Glutamatergic neuron (in vitro differentiated cells): Measurements from ENCODE around the gene BOLA3. TPM values are rescaled to one million over a fixed set of nuclear protein-coding genes. Genes with fewer than 3 reads are reported as not detected.

Experiments used
- DNase-seq: peaks from one replicate; pipeline ENCODE4 v3.0.0; 2022
- H3K27ac Mint-ChIP-seq: one replicate; pipeline ENCODE4 v1.8.0; 2020; ENCODE audit warnings: mild to moderate bottlenecking, mixed read lengths, inconsistent platforms; ENCODE audit not compliant: unreplicated experiment
- H3K27me3 Mint-ChIP-seq: one replicate; pipeline ENCODE4 v1.8.0; 2020; ENCODE audit warnings: mild to moderate bottlenecking, moderate library complexity, mixed read lengths, inconsistent platforms; ENCODE audit not compliant: unreplicated experiment
- H3K36me3 Mint-ChIP-seq: one replicate; pipeline ENCODE4 v1.8.0; 2020; ENCODE audit warnings: mild to moderate bottlenecking, mixed read lengths, inconsistent platforms; ENCODE audit not compliant: unreplicated experiment
- H3K4me1 Mint-ChIP-seq: one replicate; pipeline ENCODE4 v1.8.0; 2020; ENCODE audit warnings: mild to moderate bottlenecking, low read depth, mixed read lengths, inconsistent platforms; ENCODE audit not compliant: unreplicated experiment
- H3K4me3 Mint-ChIP-seq: one replicate; pipeline ENCODE4 v1.8.0; 2020; ENCODE audit warnings: mild to moderate bottlenecking, mixed read lengths, inconsistent platforms; ENCODE audit not compliant: unreplicated experiment
- H3K9me3 Mint-ChIP-seq: one replicate; pipeline ENCODE4 v1.8.0; 2020; ENCODE audit warnings: mild to moderate bottlenecking, moderate library complexity, mixed read lengths, inconsistent platforms; ENCODE audit not compliant: unreplicated experiment
- CTCF ChIP-seq: fragments of 200-600 bp; sonication (generic); IDR thresholded peaks from one replicate; pipeline ENCODE4 v1.5.0; 2021; ENCODE audit not compliant: partially characterized antibody, unreplicated experiment
- total RNA-seq: library from RNA; stranded (reverse); fragmentation: NEBNext Ultra II Directional; extraction: Animal tissue kit (Norgen Biotek cat#: 25700); gene quantifications from one replicate; pipeline ENCODE4 v1.2.1, GENCODE V29; 2021; ENCODE audit not compliant: unreplicated experiment

Gene BOLA3
- total RNA-seq, 1 donor from 2014 or later, result 17.7 TPM

- Mint-ChIP-seq H3K9me3 (peaks cover 3% of the 10 kb centered on the region), H3K4me3 (no peak overlapping the region), H3K27me3 (peaks cover 3% of the 10 kb centered on the region), H3K4me1 (peaks cover 10% of the 10 kb centered on the region), H3K27ac (no peak overlapping the region), H3K36me3 (no peaks in the 10 kb centered on the region)
- DNase-seq, result no peak
- peak; percentile 51 for TF ChIP-seq CTCF
These were observed 8.9 kb downstream of the BOLA3 start for GRCh38 chr2:74138600-74139323.

DNA sequence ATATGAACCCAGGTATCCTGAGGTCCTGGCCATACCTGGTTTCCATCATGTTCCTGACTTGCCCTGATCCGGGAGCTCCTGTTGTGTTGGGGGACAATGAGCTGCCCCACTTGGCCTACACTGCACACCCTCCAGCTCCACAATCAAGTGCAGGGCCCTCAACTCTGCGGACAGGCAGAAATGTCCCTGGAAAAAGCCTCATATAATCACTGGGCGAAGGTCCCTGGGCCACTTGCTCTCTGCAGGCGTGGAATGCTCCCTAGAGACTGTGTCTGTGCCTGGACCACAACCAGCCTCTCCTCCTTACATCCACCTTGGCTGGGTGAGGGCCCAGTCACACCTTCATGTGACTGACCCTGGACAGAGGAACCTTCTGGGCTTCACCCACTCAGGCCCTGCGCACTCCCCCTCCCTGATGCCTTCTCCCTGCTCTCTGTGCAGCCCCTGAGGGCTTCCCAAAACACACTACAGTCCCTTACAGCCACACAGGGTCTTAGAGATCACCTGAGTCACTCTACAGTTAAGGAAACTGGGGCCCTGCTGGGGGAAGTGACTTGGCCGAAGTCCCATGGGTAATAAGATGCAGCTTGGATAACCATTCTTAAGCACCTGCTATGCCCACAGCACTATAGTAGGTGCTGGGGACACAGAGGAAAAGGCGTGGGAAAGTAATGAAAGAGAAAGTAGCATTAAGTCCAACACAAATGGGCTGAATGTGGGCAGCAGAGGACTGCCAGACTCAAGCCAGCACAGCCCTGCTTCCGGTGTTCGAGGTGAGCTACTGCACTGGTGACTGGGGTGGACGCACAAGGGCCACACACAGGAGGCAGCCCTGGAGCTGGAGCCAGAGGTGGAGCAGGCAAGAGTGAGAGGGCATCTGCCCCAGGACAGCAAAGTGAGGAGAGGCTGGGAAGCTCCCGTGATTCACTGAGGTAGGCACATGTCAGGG is 9.8 kb downstream of the BOLA3 start:
- no peak for TF ChIP-seq CTCF
- Mint-ChIP-seq H3K4me1 (peaks cover 10% of the 10 kb centered on the region), H3K9me3 (peaks cover 3% of the 10 kb centered on the region), H3K27ac (no peak overlapping the region), H3K27me3 (peaks cover 5% of the 10 kb centered on the region), H3K36me3 (no peaks in the 10 kb centered on the region), H3K4me3 (no peak overlapping the region)
- DNase-seq, result no peak

DNA sequence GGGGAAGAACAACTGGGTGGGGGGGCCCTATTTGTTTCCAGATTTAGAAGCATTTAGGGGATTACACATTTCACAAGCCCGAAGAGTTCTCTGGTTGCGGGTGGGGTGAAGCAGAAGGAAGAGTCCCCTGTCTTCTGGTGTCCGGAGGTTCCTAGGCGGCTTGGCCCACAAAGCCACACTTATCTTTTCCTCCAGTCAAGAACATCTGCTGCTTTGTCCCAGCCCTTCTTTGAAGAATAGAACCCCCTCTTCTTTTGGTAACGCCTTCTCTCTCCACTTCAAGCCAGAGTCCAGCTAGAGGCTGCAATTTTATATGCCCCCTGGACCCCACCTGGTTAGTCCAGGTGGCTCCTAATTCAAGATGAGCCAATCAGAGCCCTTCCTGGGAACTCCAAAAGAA is 15.8 kb downstream of the BOLA3 start:
- Mint-ChIP-seq H3K27ac (no peak overlapping the region), H3K9me3 (no peaks in the 10 kb centered on the region), H3K4me3 (no peak overlapping the region), H3K27me3 (peaks cover 3% of the 10 kb centered on the region), H3K36me3 (no peaks in the 10 kb centered on the region), H3K4me1 (no peaks in the 10 kb centered on the region)
- no peak for TF ChIP-seq CTCF
- no peak for DNase-seq

DNA sequence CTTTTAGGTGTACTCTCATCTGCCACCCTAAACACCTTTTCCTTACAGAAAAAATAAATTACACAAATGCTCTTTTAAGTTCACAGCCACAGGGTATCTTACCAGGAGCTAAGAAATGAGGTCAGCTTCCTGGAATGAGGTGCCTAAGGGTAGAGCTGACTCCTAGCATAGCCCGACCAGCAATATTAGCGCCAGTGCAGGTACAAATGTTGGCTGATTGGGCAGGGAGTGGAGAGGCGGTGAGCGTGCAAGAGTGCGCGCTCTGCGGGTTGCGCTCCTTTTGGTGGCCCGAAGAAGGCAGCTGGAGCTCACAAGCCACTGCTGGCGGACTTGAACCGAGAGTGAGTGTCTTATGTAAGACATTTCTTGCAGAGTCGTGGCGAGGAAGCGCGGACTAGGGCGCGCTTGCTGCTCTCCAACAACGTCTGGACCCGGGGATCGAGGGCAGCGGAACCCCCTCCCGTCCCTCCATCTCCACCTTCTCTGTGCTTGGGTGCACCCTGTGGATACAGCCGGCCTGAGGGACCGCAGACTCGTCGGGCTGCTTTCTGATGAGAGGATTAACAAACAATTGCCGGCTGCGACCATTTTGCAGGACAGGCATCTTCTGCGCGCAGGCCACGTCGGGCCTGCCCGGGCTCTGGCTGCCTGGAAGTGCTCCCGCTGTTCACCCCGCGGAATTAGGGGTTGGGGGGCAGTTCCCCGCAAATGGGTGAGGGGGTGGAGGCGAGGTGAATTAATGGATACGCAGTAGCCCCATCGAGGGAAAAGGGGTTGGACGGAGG is 17.3 kb downstream of the BOLA3 start:
- no peak overlapping the region for H3K4me3 Mint-ChIP-seq
- no peak overlapping the region for H3K27ac Mint-ChIP-seq
- no peaks in the 10 kb centered on the region for H3K9me3 Mint-ChIP-seq
- no peaks in the 10 kb centered on the region for H3K4me1 Mint-ChIP-seq
- H3K36me3 Mint-ChIP-seq, result no peaks in the 10 kb centered on the region
- no peak for DNase-seq
- no peak for TF ChIP-seq CTCF
- peaks cover 3% of the 10 kb centered on the region for H3K27me3 Mint-ChIP-seq
